H1 (cell line): ENCODE measurements around the gene LRRC56. TPM values are rescaled to one million over a fixed set of nuclear protein-coding genes. Genes with fewer than 3 reads are reported as not detected.
A peak's percentile ranks its signal among the peaks of the same experiment; 100 is the strongest.

Source experiments
- CTCF ChIA-PET: fragments of 300-600 bp; sonication (Branson Sonifier 250); formaldehyde crosslinking; loops from one replicate; lab custom pipeline; 2021; ENCODE audit not compliant: partially characterized antibody; lab: Charles Lee
- POLR2A ChIA-PET: fragments of 300-600 bp; sonication (Branson Sonifier 250); formaldehyde crosslinking; loops from one replicate; lab custom pipeline; 2021; ENCODE audit warnings: inconsistent platforms; ENCODE audit not compliant: partially characterized antibody; lab: Charles Lee
- DNase-seq, 2 experiments: peaks; one replicate each; pipeline versions ENCODE4 v3.0.0 to v3.0.0-alpha.2; 2010 to 2022; ENCODE audit warnings: low spot score in 2 of 2, low read depth in 1 of 2, mixed read lengths in 1 of 2
- FAIRE-seq: peaks from 2 replicates; lab custom pipeline; 2011; peaks lifted over from hg19 to GRCh38; lab: Jason Lieb, UNC
- H2AFZ ChIP-seq: 2 replicates; pipeline ENCODE4 v1.8.1; 2012; ENCODE audit warnings: low read length, inconsistent platforms
- H2AK5ac ChIP-seq: 2 replicates; pipeline ENCODE4 v1.6.1; 2013; ENCODE audit warnings: low read depth, low read length
- H2BK120ac ChIP-seq: replicated peaks from 2 replicates; pipeline ENCODE3; 2013; ENCODE audit warnings: low read depth, low read length, inconsistent platforms
- H2BK12ac ChIP-seq: 2 replicates; pipeline ENCODE4 v1.6.1; 2013; ENCODE audit warnings: low read depth, low read length
- H2BK15ac ChIP-seq: 2 replicates; pipeline ENCODE4 v1.6.1; 2013; ENCODE audit warnings: low read length
- H2BK20ac ChIP-seq: 2 replicates; pipeline ENCODE4 v1.6.1; 2013; ENCODE audit warnings: low read length
- H2BK5ac ChIP-seq: 2 replicates; pipeline ENCODE4 v1.6.1; 2013; ENCODE audit warnings: low read depth, low read length
- H3K14ac ChIP-seq: 2 replicates; pipeline ENCODE4 v1.6.1; 2013; ENCODE audit warnings: inconsistent platforms; ENCODE audit not compliant: insufficient read length
- H3K18ac ChIP-seq: 2 replicates; pipeline ENCODE4 v1.6.1; 2013; ENCODE audit warnings: low read length; ENCODE audit errors: extremely low read depth
- H3K23ac ChIP-seq: 2 replicates; pipeline ENCODE4 v1.6.1; 2013; ENCODE audit warnings: inconsistent platforms; ENCODE audit not compliant: insufficient read length
- H3K23me2 ChIP-seq: 2 replicates; pipeline ENCODE4 v1.6.1; 2013; ENCODE audit warnings: low read depth, low read length
- H3K27ac ChIP-seq: 2 replicates; pipeline ENCODE4 v1.6.1; 2011; ENCODE audit warnings: low read depth, low read length, inconsistent platforms
- H3K27me3 ChIP-seq, 4 experiments: replicated peaks in 1 of 4; 1 replicate in 1 of 4; 2 replicates in 3 of 4; pipeline versions ENCODE4 v1.6.1 to v1.8.1; 2011 to 2013; ENCODE audit warnings: low read length in 3 of 4, mild to moderate bottlenecking in 3 of 4, inconsistent platforms in 2 of 4, mixed read lengths in 2 of 4, moderate library complexity in 1 of 4; ENCODE audit not compliant: control insufficient read depth in 3 of 4, insufficient read depth in 3 of 4; ENCODE audit errors: extremely low read depth in 1 of 4
- H3K36me3 ChIP-seq, 4 experiments: 2 replicates each; pipeline versions ENCODE4 v1.6.1 to v1.8.1; 2011 to 2013; ENCODE audit warnings: mild to moderate bottlenecking in 4 of 4, low read length in 3 of 4, moderate library complexity in 2 of 4, control low read depth in 1 of 4, inconsistent platforms in 1 of 4; ENCODE audit not compliant: insufficient read depth in 4 of 4, control insufficient read depth in 2 of 4
- H3K4ac ChIP-seq: replicated peaks from 2 replicates; pipeline ENCODE3; 2013; ENCODE audit warnings: low read length, low read depth, mixed read lengths, inconsistent platforms; ENCODE audit not compliant: insufficient read length
- H3K4me1 ChIP-seq, 4 experiments: replicated peaks in 1 of 4; 1 replicate in 1 of 4; 2 replicates in 3 of 4; pipeline versions ENCODE4 v1.6.1 to v1.8.1; 2011 to 2013; ENCODE audit warnings: low read length in 3 of 4, inconsistent platforms in 2 of 4, mixed read lengths in 1 of 4; ENCODE audit not compliant: insufficient read depth in 4 of 4, control insufficient read depth in 3 of 4
- H3K4me2 ChIP-seq, 2 experiments: 2 replicates each; pipeline versions ENCODE4 v1.6.1 to v1.8.1; 2011 to 2013; ENCODE audit warnings: low read depth in 2 of 2, low read length in 2 of 2, control low read depth in 1 of 2, inconsistent platforms in 1 of 2, mild to moderate bottlenecking in 1 of 2; ENCODE audit not compliant: insufficient read depth in 1 of 2
- H3K4me3 ChIP-seq, 4 experiments: fragments of 200-600, 300-600 bp in 1 of 4; sonication (generic), shearing (Covaris generic), sonication (Bioruptor Twin) in 1 of 4; 2 replicates each; pipeline versions ENCODE4 v1.5.1 to v1.8.1; 2011 to 2016; ENCODE audit warnings: low read length in 4 of 4, low read depth in 3 of 4, control low read depth in 2 of 4, inconsistent platforms in 2 of 4, mild to moderate bottlenecking in 2 of 4, mixed read lengths in 1 of 4, moderate library complexity in 1 of 4; ENCODE audit not compliant: insufficient read depth in 2 of 4; ENCODE audit errors: extremely low read depth in 1 of 4
- H3K56ac ChIP-seq: replicated peaks from 2 replicates; pipeline ENCODE3; 2013; ENCODE audit warnings: low read depth, mild to moderate bottlenecking, mixed read lengths, low read length, inconsistent platforms; ENCODE audit not compliant: insufficient read length
- H3K79me1 ChIP-seq: 2 replicates; pipeline ENCODE4 v1.6.1; 2013; ENCODE audit warnings: low read depth, low read length, control low read depth
- H3K79me2 ChIP-seq, 2 experiments: 2 replicates each; pipeline versions ENCODE4 v1.6.1 to v1.8.1; 2012 to 2013; ENCODE audit warnings: low read length in 2 of 2, mild to moderate bottlenecking in 2 of 2, inconsistent platforms in 1 of 2; ENCODE audit not compliant: insufficient read depth in 2 of 2, control insufficient read depth in 1 of 2
- H3K9ac ChIP-seq, 4 experiments: replicated peaks in 1 of 4; 1 replicate in 1 of 4; 2 replicates in 3 of 4; pipeline versions ENCODE4 v1.6.1 to v1.8.1; 2011 to 2013; ENCODE audit warnings: low read depth in 3 of 4, low read length in 3 of 4, control low read depth in 2 of 4, mild to moderate bottlenecking in 2 of 4, moderate library complexity in 2 of 4, inconsistent platforms in 1 of 4; ENCODE audit errors: extremely low read depth in 1 of 4
- H3K9me3 ChIP-seq, 2 experiments: 2 replicates each; pipeline versions ENCODE4 v1.6.1 to v1.8.1; 2012 to 2013; ENCODE audit warnings: mild to moderate bottlenecking in 2 of 2, moderate library complexity in 2 of 2, control low read depth in 1 of 2, inconsistent platforms in 1 of 2, low read depth in 1 of 2, low read length in 1 of 2, mixed read lengths in 1 of 2; ENCODE audit not compliant: insufficient read depth in 2 of 2
- H4K20me1 ChIP-seq, 2 experiments: replicated peaks in 1 of 2; 2 replicates each; pipeline versions ENCODE3 to v1.8.1; 2011 to 2013; ENCODE audit warnings: inconsistent platforms in 2 of 2, low read length in 2 of 2, mild to moderate bottlenecking in 1 of 2; ENCODE audit not compliant: insufficient read depth in 2 of 2, control insufficient read depth in 1 of 2
- H4K5ac ChIP-seq: 2 replicates; pipeline ENCODE4 v1.6.1; 2013; ENCODE audit warnings: low read length, low read depth, mixed read lengths, inconsistent platforms; ENCODE audit not compliant: insufficient read length
- H4K8ac ChIP-seq: 2 replicates; pipeline ENCODE4 v1.8.0; 2013; ENCODE audit warnings: mild to moderate bottlenecking, moderate library complexity, low read length, inconsistent platforms; ENCODE audit not compliant: insufficient read depth; ENCODE audit errors: extremely low read depth
- H4K91ac ChIP-seq: replicated peaks from 2 replicates; pipeline ENCODE3; 2013; ENCODE audit warnings: low read length, mixed read lengths, inconsistent platforms; ENCODE audit not compliant: insufficient read length
- CBX8 ChIP-seq: fragments of 300-800, 300-1000 bp; sonication (generic); IDR thresholded peaks from 2 replicates; pipeline ENCODE4 v1.7.1; 2016; ENCODE audit warnings: low read depth, low read length, borderline replicate concordance
- FOSL1 ChIP-seq: IDR thresholded peaks from 2 replicates; pipeline ENCODE4 v1.6.1; 2011; ENCODE audit warnings: mild to moderate bottlenecking, low read depth, low read length, moderate library complexity; ENCODE audit not compliant: insufficient read depth
- SRF ChIP-seq: IDR thresholded peaks from 2 replicates; pipeline ENCODE4 v1.6.1; 2011; ENCODE audit warnings: mild to moderate bottlenecking, low read depth, low read length, moderate library complexity
- YY1 ChIP-seq: IDR thresholded peaks from 2 replicates; pipeline ENCODE4 v1.6.1; 2011; ENCODE audit warnings: low read depth, mild to moderate bottlenecking, low read length
- WGBS, 2 experiments: shearing (Covaris generic) in 1 of 2; methylation state at CpG; one replicate each; pipeline versions ENCODE4 v1.1.6 to v1.1.7; 2013 to 2015; ENCODE audit warnings: low lambda C conversion rate in 2 of 2, mixed read lengths in 2 of 2, inconsistent platforms in 1 of 2, low coverage in 1 of 2, missing lambda C conversion rate in 1 of 2; ENCODE audit not compliant: insufficient replicate concordance in 2 of 2, insufficient coverage in 1 of 2, insufficient read length in 1 of 2; ENCODE audit errors: extremely low coverage in 1 of 2, missing lambda C conversion rate in 1 of 2; 5-methylcytosine and 5-hydroxymethylcytosine counted together
- polyA plus RNA-seq, 7 experiments: library from polyadenylated mRNA; depleted of rRNA in 3 of 7; stranded (reverse) in 5 of 7; unstranded in 2 of 7; fragments of >200 nt in 5 of 7; fragments of 200-250 nt in 2 of 7; gene quantifications; 1 replicate in 5 of 7; 2 replicates in 1 of 7; 4 replicates in 1 of 7; pipeline versions ENCODE4 v1.2.1 to v1.2.3, GENCODE V29; 2011 to 2013; ENCODE audit warnings: missing spikeins in 2 of 7, mixed read lengths in 2 of 7
- total RNA-seq: library from RNA; stranded (reverse); fragmentation: NEBNext Ultra II Directional; extraction: Animal tissue kit (Norgen Biotek cat#: 25700); gene quantifications from 2 replicates; pipeline ENCODE4 v1.2.1, GENCODE V29; 2021

The LRRC56 gene
- total and polyA plus RNA-seq, 2 of the 8 experiments (the other 6 are each of a cell fraction or from before 2014, with no cell fraction given): 0.94 to 1.9 TPM

- Histone ChIP-seq H2AFZ (no peak overlapping the region), H4K8ac (no peak overlapping the region), H3K79me2 (no peaks in the 10 kb centered on the region), H2BK120ac (no peak overlapping the region), H2BK12ac (no peak overlapping the region), H4K20me1 (peaks cover 7 to 11% of the 10 kb centered on the region in 2 experiments), H2BK20ac (no peak overlapping the region), H3K4ac (no peak overlapping the region), H3K27me3 (peaks cover 0 to 16% (median 6%) of the 10 kb centered on the region in 4 experiments; a peak in 5 of 7 replicates), H3K18ac (no peak overlapping the region), H3K4me3 (peak overlapping the region; percentile 52 to 77 (median 70); a peak in 7 of 8 replicates), H3K9ac (no peak overlapping the region), H3K4me2 (no peak overlapping the region), H3K9me3 (no peaks in the 10 kb centered on the region), H3K23me2 (peaks cover 21% of the 10 kb centered on the region; the same call in 1 of the 2 replicates), H2BK15ac (no peak overlapping the region), H3K56ac (no peak overlapping the region), H3K27ac (no peak overlapping the region), H3K23ac (no peak overlapping the region), H3K36me3 (peaks cover 0 to 15% (median 6%) of the 10 kb centered on the region in 4 experiments; a peak in 5 of 8 replicates), H4K91ac (no peak overlapping the region), H2BK5ac (no peak overlapping the region), H2AK5ac (no peak overlapping the region), H3K79me1 (no peaks in the 10 kb centered on the region), H3K14ac (no peak overlapping the region), H3K4me1 (peaks cover 0 to 17% (median 10%) of the 10 kb centered on the region in 4 experiments; a peak in 5 of 7 replicates), H4K5ac (no peak overlapping the region)
- CTCF ChIA-PET: interaction anchor here (1.0 to 1.4 kb wide), 3 partner anchors 14 to 86 kb away, joined by 3 to 8 read pairs (median 4); partner anchors contain the start of gene PTDSS2
- FAIRE-seq (no peak), DNase-seq (no peak)
- no CpG with 5 or more reads among the region's 56 CpGs for WGBS, 2 experiments
- no peak for TF ChIP-seq FOSL1
- TF ChIP-seq CBX8: no peak
- no peak for TF ChIP-seq SRF
- TF ChIP-seq YY1: no peak
- POLR2A ChIA-PET: interaction anchor here (0.9 to 1.7 kb wide), 9 partner anchors 24 to 208 kb away, joined by 3 to 6 read pairs (median 4); partner anchors contain the start of genes B4GALNT4 and LMNTD2
Measured at GRCh38 chr11:535210-535518, 2.2 kb upstream of the LRRC56 start.
